ENCODE data around the gene TAF1B.

The TAF1B gene

DNA sequence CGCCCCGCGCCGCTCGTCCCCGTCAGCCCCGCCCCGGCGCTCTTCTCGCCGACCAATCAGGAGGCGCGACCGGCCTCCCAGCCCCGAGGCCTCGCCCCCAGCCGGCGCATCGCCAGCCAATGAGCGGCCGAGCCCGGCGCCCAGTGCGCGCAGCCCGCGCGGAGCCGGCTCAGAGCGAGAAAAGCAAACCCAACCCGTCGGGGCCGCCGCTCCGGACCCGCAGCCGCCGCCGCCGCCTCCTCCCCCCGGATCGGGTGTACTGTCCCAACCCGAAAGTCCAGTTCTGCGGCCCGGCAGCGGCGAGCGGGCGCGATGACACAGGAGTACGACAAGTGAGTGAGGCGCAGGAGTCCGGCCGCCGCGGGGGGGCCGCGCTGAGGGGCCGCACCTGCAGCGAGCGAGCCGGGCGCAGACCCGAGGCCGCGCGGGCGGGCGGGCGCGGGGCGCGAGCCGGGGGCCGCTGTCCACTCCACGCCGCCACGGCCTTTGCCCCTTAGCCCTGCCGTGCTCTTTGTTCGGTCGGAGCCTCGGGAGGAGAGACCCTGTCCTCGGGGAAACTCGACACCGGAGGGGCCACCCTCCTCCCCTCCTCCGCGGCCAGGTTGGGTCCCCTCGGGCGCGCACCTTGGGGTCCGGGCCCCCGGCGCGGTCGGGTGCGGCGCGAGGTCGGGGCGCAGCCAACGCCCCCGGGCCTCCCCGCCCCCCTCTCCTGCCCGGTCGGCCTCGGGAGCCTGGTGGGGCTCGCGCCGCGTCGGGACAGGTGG is 108.4 kb downstream of the TAF1B start, which contains the start of gene GRHL1:
Gene GRHL1 (plus strand): TSS at position 172 of the 764 bp plus-strand sequence. CDS start 141 bp downstream, at position 313.
- peak; percentile 88 to 92 (median 92) for DNase-seq
- under 1% methylated on average over 91 of the region's 111 CpGs for WGBS (ENCODE audit: insufficient coverage)
- peaks cover 0 to 13% (median 11%) of the 10 kb centered on the region in 4 experiments for H3K4me1 ChIP-seq (ENCODE audit: control extremely low read depth in 1 of 4, control insufficient read depth in 4 of 4, insufficient read depth in 4 of 4, low read length in 3 of 4)
- POLR2A ChIA-PET: no interaction called here
- no peak within 1 kb of the TSS for H3K27ac ChIP-seq (ENCODE audit: insufficient read depth in 1 of 2, low read depth in 1 of 2, low read length in 2 of 2, poor library complexity in 1 of 2, severe bottlenecking in 2 of 2)
- H3K4me3 ChIP-seq (ENCODE audit: control insufficient read depth in 1 of 7, extremely low read depth in 1 of 7, insufficient read depth in 4 of 7, low read depth in 2 of 7, low read length in 6 of 7): peak within 1 kb of the TSS; percentile 57 to 79 (median 65)
- peaks cover 12 to 61% (median 20%) of the 10 kb centered on the region in 5 experiments for H3K27me3 ChIP-seq (replicated peaks in 2 of 5; ENCODE audit: control insufficient read depth in 4 of 5, insufficient read depth in 5 of 5, low read length in 4 of 5)
- no peaks in the 10 kb centered on the region for H3K9me3 ChIP-seq (ENCODE audit: control extremely low read depth in 1 of 5, control insufficient read depth in 4 of 5, insufficient read depth in 2 of 5, low read depth in 1 of 5, low read length in 4 of 5)
- H3K36me3 ChIP-seq (ENCODE audit: control insufficient read depth in 4 of 4, insufficient read depth in 4 of 4, low read length in 3 of 4): no peaks in the 10 kb centered on the region
- CTCF ChIA-PET: no interaction called here

DNA sequence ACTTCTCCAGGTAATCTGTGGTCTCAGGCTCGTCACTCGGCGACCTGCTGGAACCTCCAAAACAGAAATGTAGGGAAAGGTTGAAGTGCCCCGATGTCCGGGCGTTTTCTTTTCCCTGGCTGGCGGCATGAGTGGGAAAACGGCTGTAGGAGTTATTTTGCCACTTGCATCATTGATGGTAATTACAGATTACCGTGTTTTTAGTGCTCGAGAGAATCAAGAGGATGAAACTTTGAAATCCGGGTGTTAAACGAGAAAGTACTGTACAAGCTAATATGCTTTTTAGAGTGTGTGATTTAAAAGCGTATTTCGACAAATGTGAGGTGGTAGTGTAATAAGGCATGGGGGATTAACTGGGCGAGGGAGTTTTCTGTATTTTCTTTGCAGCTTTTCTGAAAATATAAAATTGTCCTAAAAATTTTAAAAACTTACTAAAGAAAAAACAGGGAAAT is 109.0 kb downstream of the TAF1B start:
- Histone ChIP-seq H3K9me3 (ENCODE audit: control extremely low read depth in 1 of 5, control insufficient read depth in 4 of 5, insufficient read depth in 2 of 5, low read depth in 1 of 5, low read length in 4 of 5) (no peaks in the 10 kb centered on the region), H3K27me3 (replicated peaks in 2 of 5; ENCODE audit: control insufficient read depth in 4 of 5, insufficient read depth in 5 of 5, low read length in 4 of 5) (peaks cover 12 to 60% (median 20%) of the 10 kb centered on the region in 5 experiments), H3K4me3 (ENCODE audit: control insufficient read depth in 1 of 7, extremely low read depth in 1 of 7, insufficient read depth in 4 of 7, low read depth in 2 of 7, low read length in 6 of 7) (peak overlapping the region in 6 of 7 experiments; percentile 57 to 79 (median 62)), H3K36me3 (ENCODE audit: control insufficient read depth in 4 of 4, insufficient read depth in 4 of 4, low read length in 3 of 4) (no peaks in the 10 kb centered on the region), H3K27ac (ENCODE audit: insufficient read depth in 1 of 2, low read depth in 1 of 2, low read length in 2 of 2, poor library complexity in 1 of 2, severe bottlenecking in 2 of 2) (no peak overlapping the region), H3K4me1 (ENCODE audit: control extremely low read depth in 1 of 4, control insufficient read depth in 4 of 4, insufficient read depth in 4 of 4, low read length in 3 of 4) (peaks cover 0 to 13% (median 11%) of the 10 kb centered on the region in 4 experiments)
- 15% methylated on average over 12 of the region's 15 CpGs for WGBS (ENCODE audit: insufficient coverage)
- CTCF ChIA-PET: interaction anchor here (1.2 kb wide), 1 partner anchor 10 kb away, joined by 5 read pairs; no protein-coding TSS in a partner anchor
- POLR2A ChIA-PET: no interaction called here
- peak in 1 of 3 donors; percentile 15 for DNase-seq

DNA sequence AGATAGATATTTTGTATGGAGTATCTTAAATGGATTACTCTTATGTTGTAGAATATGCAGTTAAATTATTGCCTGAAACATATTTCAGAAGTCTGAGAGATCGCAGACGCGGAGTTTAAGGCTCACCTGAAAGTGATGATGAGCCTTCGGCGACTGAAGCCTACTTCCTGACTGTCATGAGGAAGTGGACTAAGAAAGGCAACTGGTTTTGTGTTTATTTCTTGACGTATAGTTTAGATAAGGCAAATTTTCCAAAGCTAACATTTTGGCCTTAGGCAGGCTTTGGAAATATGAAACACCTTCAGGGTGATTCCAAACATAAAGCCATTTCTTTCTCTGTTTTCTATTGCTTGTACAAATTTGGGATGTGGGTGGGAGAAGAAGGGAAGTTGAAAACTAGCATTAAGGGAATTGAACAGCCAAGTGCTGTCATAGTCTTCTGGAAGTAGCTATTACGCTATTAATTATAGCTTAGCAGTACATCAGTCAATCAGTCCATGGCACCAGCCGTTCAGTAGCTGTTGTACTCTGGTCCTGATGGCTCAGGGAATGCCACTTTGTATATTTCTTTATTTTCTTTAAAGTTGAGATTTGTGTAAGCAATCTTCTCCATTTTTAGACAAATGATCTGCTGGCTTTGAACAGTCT is 109.7 kb downstream of the TAF1B start:
- 100% methylated on average over 3 of the region's 8 CpGs for WGBS (ENCODE audit: insufficient coverage)
- H3K4me1 ChIP-seq (ENCODE audit: control extremely low read depth in 1 of 4, control insufficient read depth in 4 of 4, insufficient read depth in 4 of 4, low read length in 3 of 4): peaks cover 0 to 13% (median 11%) of the 10 kb centered on the region in 4 experiments
- no peaks in the 10 kb centered on the region for H3K36me3 ChIP-seq (ENCODE audit: control insufficient read depth in 4 of 4, insufficient read depth in 4 of 4, low read length in 3 of 4)
- H3K9me3 ChIP-seq (ENCODE audit: control extremely low read depth in 1 of 5, control insufficient read depth in 4 of 5, insufficient read depth in 2 of 5, low read depth in 1 of 5, low read length in 4 of 5): no peaks in the 10 kb centered on the region
- ChIA-PET CTCF (interaction anchor here (1.2 kb wide), 1 partner anchor 9 kb away, joined by 5 read pairs; no protein-coding TSS in a partner anchor), POLR2A (no interaction called here)
- no peak for DNase-seq
- peaks cover 12 to 60% (median 20%) of the 10 kb centered on the region in 5 experiments for H3K27me3 ChIP-seq (replicated peaks in 2 of 5; ENCODE audit: control insufficient read depth in 4 of 5, insufficient read depth in 5 of 5, low read length in 4 of 5)
- H3K27ac ChIP-seq (ENCODE audit: insufficient read depth in 1 of 2, low read depth in 1 of 2, low read length in 2 of 2, poor library complexity in 1 of 2, severe bottlenecking in 2 of 2): no peak overlapping the region
- H3K4me3 ChIP-seq (ENCODE audit: control insufficient read depth in 1 of 7, extremely low read depth in 1 of 7, insufficient read depth in 4 of 7, low read depth in 2 of 7, low read length in 6 of 7): no peak overlapping the region

DNA sequence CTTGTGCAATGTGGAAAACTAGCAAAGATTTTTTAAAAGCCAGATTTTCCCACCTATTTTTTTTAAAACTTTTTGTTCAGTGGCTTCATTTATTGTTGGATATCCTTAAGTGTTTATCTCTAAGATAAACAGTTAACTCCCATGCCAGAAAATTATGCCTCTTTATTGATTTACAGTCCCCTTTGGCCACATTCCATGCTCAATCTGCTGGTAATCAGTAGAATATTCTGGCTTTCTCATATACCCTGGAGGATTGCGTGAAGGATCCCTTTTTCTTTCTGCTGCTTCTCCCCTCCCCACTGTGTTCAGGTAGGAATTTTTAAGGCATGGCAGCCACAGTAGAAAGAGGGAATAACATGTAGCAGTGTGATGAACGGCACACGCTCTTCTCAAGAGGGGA is 110.9 kb downstream of the TAF1B start:
- peaks cover 12 to 60% (median 20%) of the 10 kb centered on the region in 5 experiments for H3K27me3 ChIP-seq (replicated peaks in 2 of 5; ENCODE audit: control insufficient read depth in 4 of 5, insufficient read depth in 5 of 5, low read length in 4 of 5)
- CTCF ChIA-PET: no interaction called here

DNA sequence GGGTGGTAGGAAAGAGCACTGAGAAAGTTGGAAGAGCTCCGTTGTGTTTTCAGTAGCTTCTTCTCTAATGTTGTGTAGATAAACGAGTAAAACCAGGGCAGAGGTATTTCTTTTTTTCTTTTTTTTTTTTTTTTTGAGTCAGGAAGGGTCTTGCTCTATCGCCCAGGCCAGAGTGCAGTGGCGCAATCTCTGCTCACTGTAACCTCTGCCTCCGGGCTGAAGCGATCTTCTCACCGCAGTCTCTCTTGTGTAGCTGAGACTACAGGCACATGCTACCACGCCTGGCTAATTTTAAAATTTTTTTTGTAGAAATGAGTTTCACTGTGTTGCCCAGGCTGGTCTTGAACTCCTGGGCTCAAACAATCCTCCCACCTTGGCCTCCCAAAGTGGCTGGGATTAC is 114.8 kb downstream of the TAF1B start:
- H3K4me3 ChIP-seq (ENCODE audit: control insufficient read depth in 1 of 7, extremely low read depth in 1 of 7, insufficient read depth in 4 of 7, low read depth in 2 of 7, low read length in 6 of 7): no peak overlapping the region
- POLR2A ChIA-PET: no interaction called here
- peaks cover 6 to 31% (median 15%) of the 10 kb centered on the region in 5 experiments for H3K27me3 ChIP-seq (replicated peaks in 2 of 5; ENCODE audit: control insufficient read depth in 4 of 5, insufficient read depth in 5 of 5, low read length in 4 of 5)
- WGBS (ENCODE audit: insufficient coverage): 100% methylated on average over 6 of the region's 8 CpGs
- H3K36me3 ChIP-seq (ENCODE audit: control insufficient read depth in 4 of 4, insufficient read depth in 4 of 4, low read length in 3 of 4): no peaks in the 10 kb centered on the region
- H3K9me3 ChIP-seq (ENCODE audit: control extremely low read depth in 1 of 5, control insufficient read depth in 4 of 5, insufficient read depth in 2 of 5, low read depth in 1 of 5, low read length in 4 of 5): no peaks in the 10 kb centered on the region
- H3K27ac ChIP-seq (ENCODE audit: insufficient read depth in 1 of 2, low read depth in 1 of 2, low read length in 2 of 2, poor library complexity in 1 of 2, severe bottlenecking in 2 of 2): no peak overlapping the region
- H3K4me1 ChIP-seq (ENCODE audit: control extremely low read depth in 1 of 4, control insufficient read depth in 4 of 4, insufficient read depth in 4 of 4, low read length in 3 of 4): no peaks in the 10 kb centered on the region
- no peak for DNase-seq
- CTCF ChIA-PET: no interaction called here

More for the DNA sequence above, 110.9 kb downstream of the TAF1B start:
- Histone ChIP-seq H3K27ac (ENCODE audit: insufficient read depth in 1 of 2, low read depth in 1 of 2, low read length in 2 of 2, poor library complexity in 1 of 2, severe bottlenecking in 2 of 2) (no peak overlapping the region), H3K36me3 (ENCODE audit: control insufficient read depth in 4 of 4, insufficient read depth in 4 of 4, low read length in 3 of 4) (no peaks in the 10 kb centered on the region), H3K9me3 (ENCODE audit: control extremely low read depth in 1 of 5, control insufficient read depth in 4 of 5, insufficient read depth in 2 of 5, low read depth in 1 of 5, low read length in 4 of 5) (no peaks in the 10 kb centered on the region), H3K4me1 (ENCODE audit: control extremely low read depth in 1 of 4, control insufficient read depth in 4 of 4, insufficient read depth in 4 of 4, low read length in 3 of 4) (peaks cover 0 to 13% (median 11%) of the 10 kb centered on the region in 4 experiments), H3K4me3 (ENCODE audit: control insufficient read depth in 1 of 7, extremely low read depth in 1 of 7, insufficient read depth in 4 of 7, low read depth in 2 of 7, low read length in 6 of 7) (no peak overlapping the region)
- POLR2A ChIA-PET: no interaction called here
- no peak for DNase-seq
- WGBS (ENCODE audit: insufficient coverage): no CpG with 5 or more reads among the region's 3 CpGs

DNA sequence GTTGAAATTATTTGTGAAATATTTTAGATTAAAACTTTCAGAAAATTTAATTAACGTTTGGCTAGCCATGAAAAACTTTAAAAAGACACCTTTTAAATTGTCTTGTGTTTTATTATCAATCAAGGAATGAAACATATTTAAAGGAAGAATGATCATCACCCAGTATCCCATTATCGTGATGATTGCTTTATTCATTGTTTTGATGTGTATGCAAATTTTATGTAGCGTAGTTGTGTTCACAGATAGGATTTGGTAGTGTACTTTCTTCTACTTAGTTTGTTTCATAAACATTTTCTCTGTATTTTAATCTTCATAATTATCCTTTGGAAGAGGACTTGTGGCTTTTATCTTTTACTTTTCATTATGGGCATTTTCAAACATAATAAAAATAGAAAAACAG is 116.0 kb downstream of the TAF1B start:
- Histone ChIP-seq H3K4me3 (ENCODE audit: control insufficient read depth in 1 of 7, extremely low read depth in 1 of 7, insufficient read depth in 4 of 7, low read depth in 2 of 7, low read length in 6 of 7) (no peak overlapping the region), H3K4me1 (ENCODE audit: control extremely low read depth in 1 of 4, control insufficient read depth in 4 of 4, insufficient read depth in 4 of 4, low read length in 3 of 4) (no peaks in the 10 kb centered on the region), H3K9me3 (ENCODE audit: control extremely low read depth in 1 of 5, control insufficient read depth in 4 of 5, insufficient read depth in 2 of 5, low read depth in 1 of 5, low read length in 4 of 5) (no peaks in the 10 kb centered on the region), H3K36me3 (ENCODE audit: control insufficient read depth in 4 of 4, insufficient read depth in 4 of 4, low read length in 3 of 4) (no peaks in the 10 kb centered on the region), H3K27me3 (replicated peaks in 2 of 5; ENCODE audit: control insufficient read depth in 4 of 5, insufficient read depth in 5 of 5, low read length in 4 of 5) (peaks cover 3 to 20% (median 7%) of the 10 kb centered on the region in 5 experiments), H3K27ac (ENCODE audit: insufficient read depth in 1 of 2, low read depth in 1 of 2, low read length in 2 of 2, poor library complexity in 1 of 2, severe bottlenecking in 2 of 2) (no peak overlapping the region)
- POLR2A ChIA-PET: no interaction called here
- CTCF ChIA-PET: no interaction called here
- no peak for DNase-seq
- no CpG with 5 or more reads among the region's 3 CpGs for WGBS (ENCODE audit: insufficient coverage)

DNA sequence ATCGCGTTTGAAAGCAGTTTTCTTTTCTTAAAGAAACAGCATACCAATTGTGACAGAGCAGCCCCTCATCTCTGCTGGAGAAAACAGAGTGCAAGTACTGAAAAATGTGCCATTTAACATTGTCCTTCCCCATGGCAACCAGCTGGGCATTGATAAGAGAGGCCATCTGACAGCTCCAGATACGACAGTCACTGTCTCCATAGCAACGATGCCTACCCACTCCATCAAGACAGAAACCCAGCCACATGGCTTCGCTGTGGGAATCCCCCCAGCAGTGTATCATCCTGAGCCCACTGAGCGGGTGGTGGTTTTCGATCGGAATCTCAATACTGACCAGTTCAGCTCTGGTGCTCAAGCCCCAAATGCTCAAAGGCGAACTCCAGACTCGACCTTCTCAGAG is 117.7 kb downstream of the TAF1B start:
- peaks cover 0 to 2% (median 0%) of the 10 kb centered on the region in 4 experiments for H3K4me1 ChIP-seq (ENCODE audit: control extremely low read depth in 1 of 4, control insufficient read depth in 4 of 4, insufficient read depth in 4 of 4, low read length in 3 of 4)
- no peak overlapping the region for H3K27ac ChIP-seq (ENCODE audit: insufficient read depth in 1 of 2, low read depth in 1 of 2, low read length in 2 of 2, poor library complexity in 1 of 2, severe bottlenecking in 2 of 2)
- H3K4me3 ChIP-seq (ENCODE audit: control insufficient read depth in 1 of 7, extremely low read depth in 1 of 7, insufficient read depth in 4 of 7, low read depth in 2 of 7, low read length in 6 of 7): no peak overlapping the region
- CTCF ChIA-PET: interaction anchor here (1.0 to 1.6 kb wide), 3 partner anchors 8 to 24 kb away, joined by 3 to 5 read pairs (median 5); no protein-coding TSS in a partner anchor
- POLR2A ChIA-PET: no interaction called here
- peak; percentile 52 to 80 (median 72) for DNase-seq
- peaks cover 0 to 5% (median 0%) of the 10 kb centered on the region in 5 experiments for H3K27me3 ChIP-seq (replicated peaks in 2 of 5; ENCODE audit: control insufficient read depth in 4 of 5, insufficient read depth in 5 of 5, low read length in 4 of 5)
- H3K36me3 ChIP-seq (ENCODE audit: control insufficient read depth in 4 of 4, insufficient read depth in 4 of 4, low read length in 3 of 4): no peaks in the 10 kb centered on the region
- H3K9me3 ChIP-seq (ENCODE audit: control extremely low read depth in 1 of 5, control insufficient read depth in 4 of 5, insufficient read depth in 2 of 5, low read depth in 1 of 5, low read length in 4 of 5): no peaks in the 10 kb centered on the region
- WGBS (ENCODE audit: insufficient coverage): 87% methylated on average over 10 of the region's 10 CpGs
